GM23338 (cell line): ENCODE data around the gene DAPK1. TPM values are rescaled to one million over a fixed set of nuclear protein-coding genes. Genes with fewer than 3 reads are reported as not detected.

Source experiments
- ATAC-seq: fragments of 200-7000 bp; cut with Tn5 transposase; 3 replicates; pipeline ENCODE4 v1.9.1; 2020
- DNase-seq: peaks from one replicate; pipeline ENCODE4 v3.0.0-alpha.2; 2015; ENCODE audit warnings: low spot score
- H2AFZ ChIP-seq: fragments of 200-600 bp; sonication (generic); 2 replicates; pipeline ENCODE4 v1.8.0; 2016; ENCODE audit warnings: antibody characterized with exemption, mild to moderate bottlenecking, moderate library complexity
- H3F3A ChIP-seq: fragments of 200-600 bp; sonication (generic); replicated peaks from 2 replicates; pipeline ENCODE4 v1.8.0; 2017; ENCODE audit warnings: antibody characterized with exemption, mixed run types, low read depth
- H3K27ac ChIP-seq: fragments of 200-600 bp; sonication (generic); 2 replicates; pipeline ENCODE4 v1.6.1; 2016; ENCODE audit warnings: low read depth
- H3K27me3 ChIP-seq: fragments of 200-600 bp; sonication (generic); 2 replicates; pipeline ENCODE4 v1.8.0; 2016; ENCODE audit warnings: mild to moderate bottlenecking, mixed run types, moderate library complexity; ENCODE audit not compliant: insufficient read depth
- H3K36me3 ChIP-seq: fragments of 200-600 bp; sonication (generic); 2 replicates; pipeline ENCODE4 v1.8.0; 2016; ENCODE audit warnings: mild to moderate bottlenecking; ENCODE audit not compliant: insufficient read depth
- H3K4me1 ChIP-seq: fragments of 200-600 bp; sonication (generic); 2 replicates; pipeline ENCODE4 v1.8.0; 2016; ENCODE audit warnings: mild to moderate bottlenecking, moderate library complexity; ENCODE audit not compliant: insufficient read depth
- H3K4me2 ChIP-seq: fragments of 200-600 bp; sonication (generic); 2 replicates; pipeline ENCODE4 v1.7.1; 2017; ENCODE audit warnings: mixed run types
- H3K4me3 ChIP-seq: fragments of 200-600 bp; sonication (generic); 2 replicates; pipeline ENCODE4 v1.6.1; 2016; ENCODE audit warnings: mixed run types
- H3K79me2 ChIP-seq: fragments of 200-600 bp; sonication (generic); replicated peaks from 2 replicates; pipeline ENCODE4 v1.8.0; 2017; ENCODE audit warnings: mild to moderate bottlenecking; ENCODE audit not compliant: insufficient read depth
- H3K9me2 ChIP-seq: fragments of 200-600 bp; sonication (generic); 2 replicates; pipeline ENCODE4 v1.8.0; 2017; ENCODE audit not compliant: insufficient read depth
- H4K20me1 ChIP-seq: fragments of 200-600 bp; sonication (generic); replicated peaks from 2 replicates; pipeline ENCODE4 v1.8.0; 2017; ENCODE audit warnings: mild to moderate bottlenecking; ENCODE audit not compliant: insufficient read depth
- H3K27ac Mint-ChIP-seq: 2 replicates; pipeline ENCODE4 v1.8.0; 2020; ENCODE audit warnings: inconsistent platforms, mild to moderate bottlenecking, moderate library complexity, mixed read lengths
- H3K27me3 Mint-ChIP-seq: 3 replicates; pipeline ENCODE4 v1.8.0; 2022; ENCODE audit warnings: low read depth, mild to moderate bottlenecking, moderate library complexity, mixed read lengths, inconsistent platforms; ENCODE audit not compliant: insufficient read depth, poor library complexity
- H3K36me3 Mint-ChIP-seq: 3 replicates; pipeline ENCODE4 v1.8.0; 2021; ENCODE audit warnings: low read depth, mild to moderate bottlenecking, inconsistent platforms, moderate library complexity, mixed read lengths
- H3K4me1 Mint-ChIP-seq: 3 replicates; pipeline ENCODE4 v1.8.0; 2020; ENCODE audit warnings: mild to moderate bottlenecking, inconsistent platforms, mixed read lengths
- H3K4me3 Mint-ChIP-seq: 3 replicates; pipeline ENCODE4 v1.8.0; 2021; ENCODE audit warnings: moderate library complexity, mild to moderate bottlenecking, inconsistent platforms, mixed read lengths
- H3K9me3 Mint-ChIP-seq: 3 replicates; pipeline ENCODE4 v1.8.0; 2020; ENCODE audit warnings: moderate library complexity, mild to moderate bottlenecking, inconsistent platforms, mixed read lengths
- CREB1 ChIP-seq: fragments of 250-450 bp; sonication (Bioruptor Pico); IDR thresholded peaks from 2 replicates; pipeline ENCODE4 v1.5.0; 2020; ENCODE audit warnings: low read depth, mild to moderate bottlenecking, moderate library complexity
- EZH2 ChIP-seq: fragments of 200-600 bp; sonication (generic); IDR thresholded peaks from one replicate; pipeline ENCODE4 v1.8.0; 2017; ENCODE audit warnings: antibody characterized with exemption, mild to moderate bottlenecking, low read depth; ENCODE audit not compliant: unreplicated experiment
- EZH2phosphoT487 ChIP-seq: fragments of 200-600 bp; sonication (generic); IDR thresholded peaks from one replicate; pipeline ENCODE4 v1.8.1; 2018; ENCODE audit warnings: antibody characterized with exemption; ENCODE audit not compliant: unreplicated experiment
- JUNB ChIP-seq: IDR thresholded peaks from one replicate; pipeline ENCODE4 v1.6.1; 2016; ENCODE audit warnings: antibody characterized with exemption; ENCODE audit not compliant: unreplicated experiment
- NANOG ChIP-seq: IDR thresholded peaks from 2 replicates; pipeline ENCODE4 v1.6.1; 2016; ENCODE audit warnings: antibody characterized with exemption, borderline replicate concordance
- POLR2AphosphoS5 ChIP-seq: IDR thresholded peaks from 2 replicates; pipeline ENCODE4 v1.6.1; 2016; ENCODE audit warnings: antibody characterized with exemption, low read depth
- STAT1 ChIP-seq: IDR thresholded peaks from one replicate; pipeline ENCODE4 v1.6.1; 2016; ENCODE audit warnings: antibody characterized with exemption; ENCODE audit not compliant: unreplicated experiment
- ZNF114 ChIP-seq: fragments of 250-450 bp; sonication (Bioruptor Pico); IDR thresholded peaks from 2 replicates; pipeline ENCODE4 v1.5.0; 2020; ENCODE audit warnings: mild to moderate bottlenecking, moderate library complexity
- ZNF331 ChIP-seq: fragments of 250-450 bp; sonication (Bioruptor Pico); IDR thresholded peaks from 2 replicates; pipeline ENCODE4 v1.5.0; 2020; ENCODE audit warnings: low read depth, mild to moderate bottlenecking, moderate library complexity
- polyA plus RNA-seq: library from polyadenylated mRNA; unstranded; fragments of >200 nt; fragmentation: Nextera tagmentation; extraction: Ambion mirVana; gene quantifications from 2 replicates; pipeline ENCODE4 v1.2.1, GENCODE V29; 2016
- total RNA-seq: library from RNA; depleted of rRNA; stranded (reverse); fragments of >200 nt; shearing (Covaris generic); gene quantifications from 2 replicates; pipeline ENCODE4 v1.2.3, GENCODE V29; 2014
- TF ChIP-seq, protein P1 (sequence below), 2 experiments: fragments of 200-600 bp in 1 of 2; sonication (generic) in 1 of 2; conservative IDR thresholded peaks; 2 replicates each; pipeline versions ENCODE4 v1.5.1 to v1.6.1; 2016 to 2017; ENCODE audit warnings: antibody characterized with exemption in 2 of 2, low read depth in 2 of 2, mild to moderate bottlenecking in 2 of 2, moderate library complexity in 1 of 2
- TF ChIP-seq, protein P2 (sequence below): IDR thresholded peaks from one replicate; pipeline ENCODE4 v1.6.1; 2018; ENCODE audit warnings: antibody characterized with exemption; ENCODE audit not compliant: unreplicated experiment
- TF ChIP-seq, protein P3 (sequence below): fragments of 250-450 bp; sonication (Bioruptor Pico); IDR thresholded peaks from 2 replicates; pipeline ENCODE4 v1.5.0; 2020; ENCODE audit warnings: mild to moderate bottlenecking, moderate library complexity
- TF ChIP-seq, protein P4 (sequence below): IDR thresholded peaks from 2 replicates; pipeline ENCODE4 v1.6.1; 2016; ENCODE audit warnings: antibody characterized with exemption

The DAPK1 gene
- total and polyA plus RNA-seq, 2 experiments from 2014 or later, result 37.0 to 134 TPM

DNA sequence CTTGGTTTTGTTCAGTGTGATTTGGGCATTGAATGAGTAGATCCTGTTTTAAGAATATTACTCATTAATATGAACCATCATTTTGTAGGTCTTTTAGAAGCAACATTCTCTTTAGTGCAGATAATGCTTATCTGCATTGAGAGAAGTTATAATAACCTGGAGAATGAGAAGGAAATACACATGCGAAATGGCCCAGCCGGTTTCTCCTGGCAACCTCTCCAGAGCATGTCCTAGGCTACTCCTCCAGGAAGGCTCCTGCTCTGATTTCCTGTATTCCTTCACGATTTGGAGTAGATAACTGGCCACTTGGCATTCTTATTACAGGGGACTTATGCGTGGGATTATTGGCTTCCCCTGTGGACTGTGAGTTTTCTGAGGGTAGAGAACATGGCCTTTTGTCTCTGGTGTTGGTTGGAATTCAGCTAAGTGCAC, 12.6 kb downstream of the DAPK1 start:
- Histone ChIP-seq H3K4me3 (no peak overlapping the region), H3K9me2 (no peaks in the 10 kb centered on the region), H3F3A (0 out of 2 replicates have a peak, but pooled peaks cover 2% of the 10 kb centered on the region), H3K27me3 (no peaks in the 10 kb centered on the region), H2AFZ (no peak overlapping the region), H3K36me3 (peaks cover 22% of the 10 kb centered on the region), H3K79me2 (peaks cover 99% of the 10 kb centered on the region), H4K20me1 (peaks cover 38% of the 10 kb centered on the region), H3K27ac (no peak overlapping the region; the same call in 1 of the 2 replicates), H3K4me1 (peaks cover 3% of the 10 kb centered on the region), H3K4me2 (no peak overlapping the region)
- H3K36me3 Mint-ChIP-seq, result peaks cover 79% of the 10 kb centered on the region
- peaks cover 10% of the 10 kb centered on the region for H3K27me3 Mint-ChIP-seq
- peaks cover 29% of the 10 kb centered on the region for H3K4me1 Mint-ChIP-seq
- H3K27ac Mint-ChIP-seq, result no peak overlapping the region
- no peaks in the 10 kb centered on the region for H3K9me3 Mint-ChIP-seq
- ATAC-seq (no peak), DNase-seq (no peak)
- H3K4me3 Mint-ChIP-seq, result no peak overlapping the region
- TF ChIP-seq JUNB (no peak), STAT1 (no peak), NANOG (no peak), ZNF331 (no peak), POLR2AphosphoS5 (no peak), EZH2 (no peak), CREB1 (no peak), EZH2phosphoT487 (no peak), ZNF114 (CRISPR knock-in tag) (no peak)
- TF ChIP-seq, protein P1, sequence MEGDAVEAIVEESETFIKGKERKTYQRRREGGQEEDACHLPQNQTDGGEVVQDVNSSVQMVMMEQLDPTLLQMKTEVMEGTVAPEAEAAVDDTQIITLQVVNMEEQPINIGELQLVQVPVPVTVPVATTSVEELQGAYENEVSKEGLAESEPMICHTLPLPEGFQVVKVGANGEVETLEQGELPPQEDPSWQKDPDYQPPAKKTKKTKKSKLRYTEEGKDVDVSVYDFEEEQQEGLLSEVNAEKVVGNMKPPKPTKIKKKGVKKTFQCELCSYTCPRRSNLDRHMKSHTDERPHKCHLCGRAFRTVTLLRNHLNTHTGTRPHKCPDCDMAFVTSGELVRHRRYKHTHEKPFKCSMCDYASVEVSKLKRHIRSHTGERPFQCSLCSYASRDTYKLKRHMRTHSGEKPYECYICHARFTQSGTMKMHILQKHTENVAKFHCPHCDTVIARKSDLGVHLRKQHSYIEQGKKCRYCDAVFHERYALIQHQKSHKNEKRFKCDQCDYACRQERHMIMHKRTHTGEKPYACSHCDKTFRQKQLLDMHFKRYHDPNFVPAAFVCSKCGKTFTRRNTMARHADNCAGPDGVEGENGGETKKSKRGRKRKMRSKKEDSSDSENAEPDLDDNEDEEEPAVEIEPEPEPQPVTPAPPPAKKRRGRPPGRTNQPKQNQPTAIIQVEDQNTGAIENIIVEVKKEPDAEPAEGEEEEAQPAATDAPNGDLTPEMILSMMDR (conservative IDR thresholded peaks at IDR 0.05; ENCODE audit: low read depth in 2 of 2), result no peak
- TF ChIP-seq, protein P2, sequence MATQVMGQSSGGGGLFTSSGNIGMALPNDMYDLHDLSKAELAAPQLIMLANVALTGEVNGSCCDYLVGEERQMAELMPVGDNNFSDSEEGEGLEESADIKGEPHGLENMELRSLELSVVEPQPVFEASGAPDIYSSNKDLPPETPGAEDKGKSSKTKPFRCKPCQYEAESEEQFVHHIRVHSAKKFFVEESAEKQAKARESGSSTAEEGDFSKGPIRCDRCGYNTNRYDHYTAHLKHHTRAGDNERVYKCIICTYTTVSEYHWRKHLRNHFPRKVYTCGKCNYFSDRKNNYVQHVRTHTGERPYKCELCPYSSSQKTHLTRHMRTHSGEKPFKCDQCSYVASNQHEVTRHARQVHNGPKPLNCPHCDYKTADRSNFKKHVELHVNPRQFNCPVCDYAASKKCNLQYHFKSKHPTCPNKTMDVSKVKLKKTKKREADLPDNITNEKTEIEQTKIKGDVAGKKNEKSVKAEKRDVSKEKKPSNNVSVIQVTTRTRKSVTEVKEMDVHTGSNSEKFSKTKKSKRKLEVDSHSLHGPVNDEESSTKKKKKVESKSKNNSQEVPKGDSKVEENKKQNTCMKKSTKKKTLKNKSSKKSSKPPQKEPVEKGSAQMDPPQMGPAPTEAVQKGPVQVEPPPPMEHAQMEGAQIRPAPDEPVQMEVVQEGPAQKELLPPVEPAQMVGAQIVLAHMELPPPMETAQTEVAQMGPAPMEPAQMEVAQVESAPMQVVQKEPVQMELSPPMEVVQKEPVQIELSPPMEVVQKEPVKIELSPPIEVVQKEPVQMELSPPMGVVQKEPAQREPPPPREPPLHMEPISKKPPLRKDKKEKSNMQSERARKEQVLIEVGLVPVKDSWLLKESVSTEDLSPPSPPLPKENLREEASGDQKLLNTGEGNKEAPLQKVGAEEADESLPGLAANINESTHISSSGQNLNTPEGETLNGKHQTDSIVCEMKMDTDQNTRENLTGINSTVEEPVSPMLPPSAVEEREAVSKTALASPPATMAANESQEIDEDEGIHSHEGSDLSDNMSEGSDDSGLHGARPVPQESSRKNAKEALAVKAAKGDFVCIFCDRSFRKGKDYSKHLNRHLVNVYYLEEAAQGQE, result no peak
- TF ChIP-seq, protein P3, sequence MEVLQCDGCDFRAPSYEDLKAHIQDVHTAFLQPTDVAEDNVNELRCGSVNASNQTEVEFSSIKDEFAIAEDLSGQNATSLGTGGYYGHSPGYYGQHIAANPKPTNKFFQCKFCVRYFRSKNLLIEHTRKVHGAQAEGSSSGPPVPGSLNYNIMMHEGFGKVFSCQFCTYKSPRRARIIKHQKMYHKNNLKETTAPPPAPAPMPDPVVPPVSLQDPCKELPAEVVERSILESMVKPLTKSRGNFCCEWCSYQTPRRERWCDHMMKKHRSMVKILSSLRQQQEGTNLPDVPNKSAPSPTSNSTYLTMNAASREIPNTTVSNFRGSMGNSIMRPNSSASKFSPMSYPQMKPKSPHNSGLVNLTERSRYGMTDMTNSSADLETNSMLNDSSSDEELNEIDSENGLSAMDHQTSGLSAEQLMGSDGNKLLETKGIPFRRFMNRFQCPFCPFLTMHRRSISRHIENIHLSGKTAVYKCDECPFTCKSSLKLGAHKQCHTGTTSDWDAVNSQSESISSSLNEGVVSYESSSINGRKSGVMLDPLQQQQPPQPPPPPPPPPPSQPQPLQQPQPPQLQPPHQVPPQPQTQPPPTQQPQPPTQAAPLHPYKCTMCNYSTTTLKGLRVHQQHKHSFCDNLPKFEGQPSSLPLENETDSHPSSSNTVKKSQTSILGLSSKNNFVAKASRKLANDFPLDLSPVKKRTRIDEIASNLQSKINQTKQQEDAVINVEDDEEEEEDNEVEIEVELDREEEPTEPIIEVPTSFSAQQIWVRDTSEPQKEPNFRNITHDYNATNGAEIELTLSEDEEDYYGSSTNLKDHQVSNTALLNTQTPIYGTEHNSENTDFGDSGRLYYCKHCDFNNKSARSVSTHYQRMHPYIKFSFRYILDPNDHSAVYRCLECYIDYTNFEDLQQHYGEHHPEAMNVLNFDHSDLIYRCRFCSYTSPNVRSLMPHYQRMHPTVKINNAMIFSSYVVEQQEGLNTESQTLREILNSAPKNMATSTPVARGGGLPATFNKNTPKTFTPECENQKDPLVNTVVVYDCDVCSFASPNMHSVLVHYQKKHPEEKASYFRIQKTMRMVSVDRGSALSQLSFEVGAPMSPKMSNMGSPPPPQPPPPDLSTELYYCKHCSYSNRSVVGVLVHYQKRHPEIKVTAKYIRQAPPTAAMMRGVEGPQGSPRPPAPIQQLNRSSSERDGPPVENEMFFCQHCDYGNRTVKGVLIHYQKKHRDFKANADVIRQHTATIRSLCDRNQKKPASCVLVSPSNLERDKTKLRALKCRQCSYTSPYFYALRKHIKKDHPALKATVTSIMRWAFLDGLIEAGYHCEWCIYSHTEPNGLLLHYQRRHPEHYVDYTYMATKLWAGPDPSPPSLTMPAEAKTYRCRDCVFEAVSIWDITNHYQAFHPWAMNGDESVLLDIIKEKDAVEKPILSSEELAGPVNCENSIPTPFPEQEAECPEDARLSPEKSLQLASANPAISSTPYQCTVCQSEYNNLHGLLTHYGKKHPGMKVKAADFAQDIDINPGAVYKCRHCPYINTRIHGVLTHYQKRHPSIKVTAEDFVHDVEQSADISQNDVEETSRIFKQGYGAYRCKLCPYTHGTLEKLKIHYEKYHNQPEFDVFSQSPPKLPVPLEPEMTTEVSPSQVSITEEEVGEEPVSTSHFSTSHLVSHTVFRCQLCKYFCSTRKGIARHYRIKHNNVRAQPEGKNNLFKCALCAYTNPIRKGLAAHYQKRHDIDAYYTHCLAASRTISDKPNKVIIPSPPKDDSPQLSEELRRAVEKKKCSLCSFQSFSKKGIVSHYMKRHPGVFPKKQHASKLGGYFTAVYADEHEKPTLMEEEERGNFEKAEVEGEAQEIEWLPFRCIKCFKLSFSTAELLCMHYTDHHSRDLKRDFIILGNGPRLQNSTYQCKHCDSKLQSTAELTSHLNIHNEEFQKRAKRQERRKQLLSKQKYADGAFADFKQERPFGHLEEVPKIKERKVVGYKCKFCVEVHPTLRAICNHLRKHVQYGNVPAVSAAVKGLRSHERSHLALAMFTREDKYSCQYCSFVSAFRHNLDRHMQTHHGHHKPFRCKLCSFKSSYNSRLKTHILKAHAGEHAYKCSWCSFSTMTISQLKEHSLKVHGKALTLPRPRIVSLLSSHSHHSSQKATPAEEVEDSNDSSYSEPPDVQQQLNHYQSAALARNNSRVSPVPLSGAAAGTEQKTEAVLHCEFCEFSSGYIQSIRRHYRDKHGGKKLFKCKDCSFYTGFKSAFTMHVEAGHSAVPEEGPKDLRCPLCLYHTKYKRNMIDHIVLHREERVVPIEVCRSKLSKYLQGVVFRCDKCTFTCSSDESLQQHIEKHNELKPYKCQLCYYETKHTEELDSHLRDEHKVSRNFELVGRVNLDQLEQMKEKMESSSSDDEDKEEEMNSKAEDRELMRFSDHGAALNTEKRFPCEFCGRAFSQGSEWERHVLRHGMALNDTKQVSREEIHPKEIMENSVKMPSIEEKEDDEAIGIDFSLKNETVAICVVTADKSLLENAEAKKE (CRISPR knock-in tag), result no peak
- TF ChIP-seq, protein P4, sequence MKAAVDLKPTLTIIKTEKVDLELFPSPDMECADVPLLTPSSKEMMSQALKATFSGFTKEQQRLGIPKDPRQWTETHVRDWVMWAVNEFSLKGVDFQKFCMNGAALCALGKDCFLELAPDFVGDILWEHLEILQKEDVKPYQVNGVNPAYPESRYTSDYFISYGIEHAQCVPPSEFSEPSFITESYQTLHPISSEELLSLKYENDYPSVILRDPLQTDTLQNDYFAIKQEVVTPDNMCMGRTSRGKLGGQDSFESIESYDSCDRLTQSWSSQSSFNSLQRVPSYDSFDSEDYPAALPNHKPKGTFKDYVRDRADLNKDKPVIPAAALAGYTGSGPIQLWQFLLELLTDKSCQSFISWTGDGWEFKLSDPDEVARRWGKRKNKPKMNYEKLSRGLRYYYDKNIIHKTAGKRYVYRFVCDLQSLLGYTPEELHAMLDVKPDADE, result no peak
